ENCODE results near the gene ARHGEF38. TPM values are rescaled to one million over a fixed set of nuclear protein-coding genes. Genes with fewer than 3 reads are reported as not detected.

Gene ARHGEF38
- polyA plus RNA-seq, 4 donors: 0.54 to 18.6 (median 2.8) TPM

DNA sequence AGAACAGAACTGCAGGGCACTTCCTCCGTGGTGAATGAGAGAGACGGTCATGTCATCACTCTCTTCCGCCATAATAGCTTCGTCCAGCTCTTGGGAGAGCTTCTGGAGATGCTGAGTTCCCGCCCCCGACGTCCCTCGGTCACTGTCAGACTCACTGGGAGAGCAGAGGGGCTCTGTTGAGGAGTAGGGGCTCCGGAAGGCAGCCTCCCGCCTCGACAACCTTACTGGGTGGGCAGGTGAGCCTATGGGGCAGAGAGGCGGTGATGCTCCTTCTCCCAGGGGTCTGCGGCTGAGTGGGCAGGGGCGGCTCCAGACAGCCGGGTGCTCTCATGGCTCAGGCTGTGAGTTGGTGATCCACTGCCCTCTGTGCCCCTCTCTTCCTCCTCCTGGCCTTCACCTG, 25.8 kb upstream of the ARHGEF38 start:
- WGBS, 3 donors: 89 to 94% (median 91%) methylated on average over 12 to 15 of the region's 15 CpGs

DNA sequence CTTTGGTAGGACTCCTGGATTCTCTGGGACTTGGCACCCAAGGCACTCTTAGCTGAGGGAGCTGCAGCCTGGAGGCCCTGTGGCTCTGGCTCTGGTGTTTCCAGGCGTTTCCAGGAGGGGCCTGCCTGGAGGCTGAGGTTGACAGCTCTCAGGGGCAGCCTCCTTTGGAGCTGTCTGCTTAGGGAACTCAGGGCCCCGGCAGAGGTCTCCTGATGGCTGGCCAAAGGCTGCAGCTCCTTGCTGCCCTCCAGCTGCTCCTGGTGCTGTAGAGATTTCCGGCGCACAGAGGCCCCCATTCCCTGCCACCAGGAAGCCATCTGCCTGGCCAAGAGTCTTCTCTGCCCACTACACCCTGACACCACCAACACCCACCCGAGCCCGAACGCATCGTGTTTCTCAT, 25.3 kb upstream of the ARHGEF38 start:
- H3K27me3 ChIP-seq (ENCODE audit: control insufficient read depth in 3 of 3, insufficient read depth in 3 of 3, low read length in 3 of 3): no peaks in the 10 kb centered on the region
- no peaks in the 10 kb centered on the region for H3K4me1 ChIP-seq (ENCODE audit: control insufficient read depth in 3 of 3, insufficient read depth in 2 of 3, low read depth in 1 of 3, low read length in 2 of 3)
- no peak overlapping the region for H3K27ac ChIP-seq (ENCODE audit: low read depth in 1 of 3, low read length in 2 of 3)
- FAIRE-seq (no peak), DNase-seq (no peak)
- peaks cover 0 to 3% of the 10 kb centered on the region in 2 donors for H3K9me3 ChIP-seq (ENCODE audit: control insufficient read depth in 2 of 2, insufficient read depth in 1 of 2, low read depth in 1 of 2, low read length in 1 of 2)
- 89 to 97% (median 93%) methylated on average over 6 to 8 of the region's 8 CpGs for WGBS, 3 donors
- H3K36me3 ChIP-seq (ENCODE audit: control insufficient read depth in 3 of 3, insufficient read depth in 2 of 3, low read depth in 1 of 3, low read length in 3 of 3): no peaks in the 10 kb centered on the region
- no peak overlapping the region for H3K4me3 ChIP-seq (ENCODE audit: low read depth in 1 of 3, low read length in 3 of 3)

More for the DNA sequence above, 25.8 kb upstream of the ARHGEF38 start:
- no peak overlapping the region for H3K4me3 ChIP-seq (ENCODE audit: low read depth in 1 of 3, low read length in 3 of 3)
- peaks cover 0 to 3% of the 10 kb centered on the region in 2 donors for H3K9me3 ChIP-seq (ENCODE audit: control insufficient read depth in 2 of 2, insufficient read depth in 1 of 2, low read depth in 1 of 2, low read length in 1 of 2)
- H3K27ac ChIP-seq (ENCODE audit: low read depth in 1 of 3, low read length in 2 of 3): no peak overlapping the region
- no peak for FAIRE-seq
- H3K27me3 ChIP-seq (ENCODE audit: control insufficient read depth in 3 of 3, insufficient read depth in 3 of 3, low read length in 3 of 3): no peaks in the 10 kb centered on the region
- no peak for DNase-seq
- no peaks in the 10 kb centered on the region for H3K36me3 ChIP-seq (ENCODE audit: control insufficient read depth in 3 of 3, insufficient read depth in 2 of 3, low read depth in 1 of 3, low read length in 3 of 3)
- no peaks in the 10 kb centered on the region for H3K4me1 ChIP-seq (ENCODE audit: control insufficient read depth in 3 of 3, insufficient read depth in 2 of 3, low read depth in 1 of 3, low read length in 2 of 3)

DNA sequence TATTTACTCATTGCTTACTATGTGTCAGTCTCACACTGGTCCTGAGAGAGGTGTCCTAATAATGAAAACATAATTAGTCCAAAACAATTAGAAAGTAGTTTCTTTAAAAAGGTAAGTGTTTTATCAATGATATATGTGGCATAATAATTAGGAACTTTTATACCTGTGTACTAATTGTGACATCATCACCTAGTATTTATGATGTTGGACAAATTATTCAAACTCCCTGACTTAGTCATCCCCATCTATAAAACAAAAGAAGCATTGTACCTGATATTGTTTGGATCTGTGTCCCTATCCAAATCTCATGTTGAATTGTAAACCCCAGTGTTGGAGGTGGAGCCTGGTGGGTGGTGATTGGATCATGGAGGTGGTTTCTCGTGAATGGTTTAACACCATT, 15.8 kb upstream of the ARHGEF38 start:
- Histone ChIP-seq H3K4me1 (ENCODE audit: control insufficient read depth in 3 of 3, insufficient read depth in 2 of 3, low read depth in 1 of 3, low read length in 2 of 3) (peaks cover 0 to 7% (median 0%) of the 10 kb centered on the region in 3 donors), H3K27me3 (ENCODE audit: control insufficient read depth in 3 of 3, insufficient read depth in 3 of 3, low read length in 3 of 3) (no peaks in the 10 kb centered on the region), H3K36me3 (ENCODE audit: control insufficient read depth in 3 of 3, insufficient read depth in 2 of 3, low read depth in 1 of 3, low read length in 3 of 3) (no peaks in the 10 kb centered on the region), H3K27ac (ENCODE audit: low read depth in 1 of 3, low read length in 2 of 3) (no peak overlapping the region), H3K9me3 (ENCODE audit: control insufficient read depth in 2 of 2, insufficient read depth in 1 of 2, low read depth in 1 of 2, low read length in 1 of 2) (peaks cover 0 to 5% of the 10 kb centered on the region in 2 donors), H3K4me3 (ENCODE audit: low read depth in 1 of 3, low read length in 3 of 3) (no peak overlapping the region)
- 88 to 96% (median 94%) methylated on average over 1 of the region's 1 CpG for WGBS, 3 donors
- FAIRE-seq (no peak), DNase-seq (no peak)

DNA sequence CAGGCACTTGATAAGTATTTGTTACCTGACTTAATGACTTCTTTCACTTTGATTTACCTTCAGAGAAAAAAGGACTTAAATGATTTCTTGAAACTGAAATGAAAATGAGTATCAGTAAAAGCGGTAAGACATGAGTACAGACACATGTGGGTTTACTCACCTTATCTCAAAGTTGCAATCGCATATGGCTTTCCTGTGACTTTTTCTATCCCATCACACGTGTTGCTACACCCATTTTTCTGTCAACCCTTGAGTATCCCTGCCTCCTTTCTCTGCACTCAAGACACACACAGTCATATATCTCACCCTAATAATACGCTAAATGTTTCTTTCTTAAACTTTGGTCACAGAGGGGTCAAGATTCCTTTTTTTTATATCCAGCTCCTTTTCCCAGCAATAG, 11.0 kb upstream of the ARHGEF38 start:
- H3K27ac ChIP-seq (ENCODE audit: low read depth in 1 of 3, low read length in 2 of 3): peak overlapping the region in 1 of 3 donors; percentile 5
- H3K4me1 ChIP-seq (ENCODE audit: control insufficient read depth in 3 of 3, insufficient read depth in 2 of 3, low read depth in 1 of 3, low read length in 2 of 3): peaks cover 0 to 15% (median 0%) of the 10 kb centered on the region in 3 donors
- H3K36me3 ChIP-seq (ENCODE audit: control insufficient read depth in 3 of 3, insufficient read depth in 2 of 3, low read depth in 1 of 3, low read length in 3 of 3): no peaks in the 10 kb centered on the region
- H3K27me3 ChIP-seq (ENCODE audit: control insufficient read depth in 3 of 3, insufficient read depth in 3 of 3, low read length in 3 of 3): no peaks in the 10 kb centered on the region
- peaks cover 0 to 5% of the 10 kb centered on the region in 2 donors for H3K9me3 ChIP-seq (ENCODE audit: control insufficient read depth in 2 of 2, insufficient read depth in 1 of 2, low read depth in 1 of 2, low read length in 1 of 2)
- no peak overlapping the region for H3K4me3 ChIP-seq (ENCODE audit: low read depth in 1 of 3, low read length in 3 of 3)
- WGBS, 3 donors: 43 to 54% (median 53%) methylated on average over 4 of the region's 4 CpGs
- no peak for FAIRE-seq
- DNase-seq: peak in 1 of 2 donors; percentile 58

DNA sequence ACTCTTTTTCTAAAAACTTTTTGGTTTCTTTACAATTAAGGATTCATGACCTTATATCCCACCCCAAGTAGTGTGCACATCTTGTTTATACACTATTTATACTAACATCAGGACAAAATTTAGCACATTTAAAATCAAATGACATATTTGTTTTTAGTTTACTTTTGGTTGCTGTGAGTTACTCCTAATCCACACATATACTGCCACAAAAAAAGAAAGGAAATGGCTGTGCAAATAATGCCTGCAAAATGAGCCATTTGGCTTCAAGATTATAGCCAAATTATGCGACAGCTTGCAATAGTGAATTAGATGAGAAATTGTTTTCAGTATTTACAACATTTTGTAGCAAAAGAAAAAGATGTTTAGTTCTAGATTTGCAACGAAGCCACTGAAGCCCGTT, 10.4 kb upstream of the ARHGEF38 start:
- FAIRE-seq: no peak
- no peak overlapping the region for H3K4me3 ChIP-seq (ENCODE audit: low read depth in 1 of 3, low read length in 3 of 3)
- no peaks in the 10 kb centered on the region for H3K36me3 ChIP-seq (ENCODE audit: control insufficient read depth in 3 of 3, insufficient read depth in 2 of 3, low read depth in 1 of 3, low read length in 3 of 3)
- no peaks in the 10 kb centered on the region for H3K27me3 ChIP-seq (ENCODE audit: control insufficient read depth in 3 of 3, insufficient read depth in 3 of 3, low read length in 3 of 3)
- DNase-seq: no peak
- H3K9me3 ChIP-seq (ENCODE audit: control insufficient read depth in 2 of 2, insufficient read depth in 1 of 2, low read depth in 1 of 2, low read length in 1 of 2): peaks cover 0 to 5% of the 10 kb centered on the region in 2 donors
- no peak overlapping the region for H3K27ac ChIP-seq (ENCODE audit: low read depth in 1 of 3, low read length in 2 of 3)
- peaks cover 0 to 15% (median 0%) of the 10 kb centered on the region in 3 donors for H3K4me1 ChIP-seq (ENCODE audit: control insufficient read depth in 3 of 3, insufficient read depth in 2 of 3, low read depth in 1 of 3, low read length in 2 of 3)
- 68 to 76% (median 74%) methylated on average over 3 of the region's 3 CpGs for WGBS, 3 donors

DNA sequence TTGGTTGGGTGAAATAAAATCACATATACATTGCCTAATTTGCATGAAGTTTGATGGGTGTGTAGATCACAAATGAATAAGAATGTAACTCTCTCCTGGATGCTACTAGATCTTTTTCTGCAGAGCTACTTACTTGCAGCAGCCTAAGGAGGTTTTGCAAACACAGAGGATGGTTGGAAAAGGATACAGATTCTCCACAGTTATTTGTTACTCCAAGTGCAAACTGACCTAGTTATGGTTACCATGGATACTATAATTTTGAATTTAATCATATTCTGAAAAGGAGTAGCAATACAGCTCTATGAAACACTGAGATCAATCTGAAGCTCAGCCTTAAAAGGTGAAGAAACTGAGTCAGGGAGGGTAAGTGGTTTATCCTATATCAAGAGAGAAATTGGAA, 9.1 kb upstream of the ARHGEF38 start:
- H3K9me3 ChIP-seq (ENCODE audit: control insufficient read depth in 2 of 2, insufficient read depth in 1 of 2, low read depth in 1 of 2, low read length in 1 of 2): peaks cover 0 to 5% of the 10 kb centered on the region in 2 donors
- no peak overlapping the region for H3K4me3 ChIP-seq (ENCODE audit: low read depth in 1 of 3, low read length in 3 of 3)
- FAIRE-seq (no peak), DNase-seq (no peak)
- no peaks in the 10 kb centered on the region for H3K36me3 ChIP-seq (ENCODE audit: control insufficient read depth in 3 of 3, insufficient read depth in 2 of 3, low read depth in 1 of 3, low read length in 3 of 3)
- no peak overlapping the region for H3K27ac ChIP-seq (ENCODE audit: low read depth in 1 of 3, low read length in 2 of 3)
- peaks cover 0 to 15% (median 0%) of the 10 kb centered on the region in 3 donors for H3K4me1 ChIP-seq (ENCODE audit: control insufficient read depth in 3 of 3, insufficient read depth in 2 of 3, low read depth in 1 of 3, low read length in 2 of 3)
- H3K27me3 ChIP-seq (ENCODE audit: control insufficient read depth in 3 of 3, insufficient read depth in 3 of 3, low read length in 3 of 3): no peaks in the 10 kb centered on the region

DNA sequence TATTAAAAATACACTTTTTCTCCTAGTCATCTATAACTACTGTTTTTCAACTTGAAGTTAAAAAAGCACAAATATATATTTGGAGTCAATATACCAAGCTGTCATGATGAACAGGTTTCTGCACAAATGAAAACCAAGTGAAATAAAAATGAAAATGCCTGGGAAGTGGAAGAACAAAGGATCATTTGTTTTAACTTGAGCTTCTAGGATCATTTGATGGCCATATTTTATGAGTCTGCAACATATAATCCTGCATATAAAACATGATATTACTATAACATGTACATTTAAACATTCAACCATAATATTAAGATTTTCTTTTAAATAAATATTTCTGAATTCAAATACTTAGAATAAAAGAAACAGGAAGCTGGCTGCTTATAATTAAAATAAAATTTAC, 8.5 kb upstream of the ARHGEF38 start:
- Histone ChIP-seq H3K9me3 (ENCODE audit: control insufficient read depth in 2 of 2, insufficient read depth in 1 of 2, low read depth in 1 of 2, low read length in 1 of 2) (peaks cover 0 to 5% of the 10 kb centered on the region in 2 donors), H3K36me3 (ENCODE audit: control insufficient read depth in 3 of 3, insufficient read depth in 2 of 3, low read depth in 1 of 3, low read length in 3 of 3) (no peaks in the 10 kb centered on the region), H3K4me3 (ENCODE audit: low read depth in 1 of 3, low read length in 3 of 3) (no peak overlapping the region), H3K27ac (ENCODE audit: low read depth in 1 of 3, low read length in 2 of 3) (no peak overlapping the region), H3K4me1 (ENCODE audit: control insufficient read depth in 3 of 3, insufficient read depth in 2 of 3, low read depth in 1 of 3, low read length in 2 of 3) (peaks cover 0 to 15% (median 0%) of the 10 kb centered on the region in 3 donors), H3K27me3 (ENCODE audit: control insufficient read depth in 3 of 3, insufficient read depth in 3 of 3, low read length in 3 of 3) (no peaks in the 10 kb centered on the region)
- FAIRE-seq: peak; percentile 72
- DNase-seq: no peak

DNA sequence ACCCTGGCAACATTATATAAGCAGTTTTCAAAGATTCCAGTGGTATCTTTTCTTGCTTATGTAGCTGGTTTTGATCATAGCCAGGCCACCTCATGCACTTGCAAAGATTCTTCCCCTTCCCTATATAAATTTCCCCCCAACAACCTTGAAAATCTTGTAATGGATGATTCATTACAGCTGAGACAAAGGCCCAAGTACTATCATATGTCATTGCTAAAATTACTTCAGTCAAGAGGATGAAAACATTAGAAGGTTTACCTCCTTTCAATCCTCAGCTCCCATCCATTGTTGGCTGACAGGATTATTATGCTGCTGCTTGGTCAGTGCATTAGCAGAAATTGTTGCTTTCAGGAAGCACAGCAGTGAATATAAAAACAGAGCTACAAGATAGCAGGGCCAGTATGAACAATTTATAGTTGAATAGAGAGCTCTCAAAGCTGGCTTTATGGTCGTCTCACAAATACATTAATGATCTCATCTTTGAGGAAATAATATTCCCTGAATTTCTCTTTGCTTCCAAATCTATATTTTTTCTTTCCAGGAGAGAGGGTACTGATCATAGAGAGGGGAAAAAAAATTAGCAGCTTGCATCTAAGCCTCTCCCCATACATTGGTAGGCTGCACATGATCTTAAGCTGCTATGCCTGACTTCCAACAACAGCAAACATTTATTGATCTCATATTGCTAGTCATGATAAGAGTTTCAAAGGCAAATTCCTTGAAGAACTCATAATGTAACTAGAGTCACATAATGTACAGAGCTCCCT, 7.7 kb upstream of the ARHGEF38 start:
- peaks cover 0 to under 1% of the 10 kb centered on the region in 2 donors for H3K9me3 ChIP-seq (ENCODE audit: control insufficient read depth in 2 of 2, insufficient read depth in 1 of 2, low read depth in 1 of 2, low read length in 1 of 2)
- peaks cover 0 to 19% (median 2%) of the 10 kb centered on the region in 3 donors for H3K4me1 ChIP-seq (ENCODE audit: control insufficient read depth in 3 of 3, insufficient read depth in 2 of 3, low read depth in 1 of 3, low read length in 2 of 3)
- H3K36me3 ChIP-seq (ENCODE audit: control insufficient read depth in 3 of 3, insufficient read depth in 2 of 3, low read depth in 1 of 3, low read length in 3 of 3): no peaks in the 10 kb centered on the region
- 0 to 31% (median 23%) methylated on average over 1 of the region's 1 CpG for WGBS, 3 donors
- FAIRE-seq (no peak), DNase-seq (no peak)
- no peak overlapping the region for H3K27ac ChIP-seq (ENCODE audit: low read depth in 1 of 3, low read length in 2 of 3)
- no peak overlapping the region for H3K4me3 ChIP-seq (ENCODE audit: low read depth in 1 of 3, low read length in 3 of 3)
- no peaks in the 10 kb centered on the region for H3K27me3 ChIP-seq (ENCODE audit: control insufficient read depth in 3 of 3, insufficient read depth in 3 of 3, low read length in 3 of 3)

DNA sequence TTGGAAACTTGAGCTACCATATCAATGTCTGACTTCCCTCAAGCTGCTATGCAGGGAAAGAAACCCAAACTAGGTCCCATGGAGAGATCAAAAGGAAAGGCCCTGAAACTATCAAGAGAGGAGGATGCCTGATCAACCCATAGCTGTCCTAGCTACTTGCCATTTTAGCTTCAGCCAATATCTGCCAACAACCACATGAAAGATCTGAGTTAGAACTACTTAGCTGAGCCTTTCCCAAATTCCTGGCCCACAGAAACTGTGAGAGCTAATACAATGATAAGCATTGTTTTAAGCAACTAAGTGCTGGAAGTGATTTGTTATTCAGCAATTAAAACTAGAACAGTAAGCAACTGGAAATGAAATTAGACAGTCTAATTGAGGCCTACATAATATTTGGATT, 6.3 kb upstream of the ARHGEF38 start:
- no peak for DNase-seq
- FAIRE-seq: no peak
- no peaks in the 10 kb centered on the region for H3K36me3 ChIP-seq (ENCODE audit: control insufficient read depth in 3 of 3, insufficient read depth in 2 of 3, low read depth in 1 of 3, low read length in 3 of 3)
- H3K4me3 ChIP-seq (ENCODE audit: low read depth in 1 of 3, low read length in 3 of 3): no peak overlapping the region
- no peaks in the 10 kb centered on the region for H3K27me3 ChIP-seq (ENCODE audit: control insufficient read depth in 3 of 3, insufficient read depth in 3 of 3, low read length in 3 of 3)
- no peak overlapping the region for H3K27ac ChIP-seq (ENCODE audit: low read depth in 1 of 3, low read length in 2 of 3)
- H3K4me1 ChIP-seq (ENCODE audit: control insufficient read depth in 3 of 3, insufficient read depth in 2 of 3, low read depth in 1 of 3, low read length in 2 of 3): peaks cover 0 to 21% (median 2%) of the 10 kb centered on the region in 3 donors
- H3K9me3 ChIP-seq (ENCODE audit: control insufficient read depth in 2 of 2, insufficient read depth in 1 of 2, low read depth in 1 of 2, low read length in 1 of 2): no peaks in the 10 kb centered on the region

Data from small intestine (tissue), 7 donors.